GM18870 (cell line): ENCODE results near the gene THRB.
"Not testable (repeated sequence)": the region's sequence is repeated elsewhere in the genome, so short reads cannot be mapped to it uniquely, and the experiment has no call there.

Experiments
- ATAC-seq: cut with Tn5 transposase; IDR thresholded peaks from one replicate; pipeline ENCODE4 v1.9.1; 2021; ENCODE audit warnings: moderate library complexity; ENCODE audit not compliant: unreplicated experiment

The THRB gene

GRCh38 chr3:24410860-24411259, 83.8 kb downstream of the THRB start:
- ATAC-seq: no peak

GRCh38 chr3:24407980-24408680, 86.5 kb downstream of the THRB start:
- no peak for ATAC-seq

- no peak for ATAC-seq
These were observed 87.8 kb downstream of the THRB start for GRCh38 chr3:24406900-24407299.

GRCh38 chr3:24405057-24405456, 89.6 kb downstream of the THRB start:
- ATAC-seq: no peak

GRCh38 chr3:24401811-24402185, 92.9 kb downstream of the THRB start:
- no peak for ATAC-seq

GRCh38 chr3:24401090-24401810, 93.4 kb downstream of the THRB start:
- ATAC-seq: no peak

GRCh38 chr3:24400450-24400849, 94.2 kb downstream of the THRB start:
- no peak for ATAC-seq

- ATAC-seq: no peak
These were observed 94.6 kb downstream of the THRB start for GRCh38 chr3:24400015-24400414.

- ATAC-seq: no peak
These were observed 95.0 kb downstream of the THRB start for GRCh38 chr3:24399614-24400013.

- not testable (repeated sequence) for ATAC-seq
These were observed 95.9 kb downstream of the THRB start for GRCh38 chr3:24398712-24399111.

- ATAC-seq: no peak
These were observed 98.3 kb downstream of the THRB start for GRCh38 chr3:24396338-24396737.

- ATAC-seq: no peak
These were observed 99.9 kb downstream of the THRB start for GRCh38 chr3:24394754-24395153.

- ATAC-seq: no peak
These were observed 101.3 kb downstream of the THRB start for GRCh38 chr3:24393316-24393715.

GRCh38 chr3:24390169-24391130, 104.2 kb downstream of the THRB start:
- no peak for ATAC-seq

GRCh38 chr3:24389108-24390090, 105.3 kb downstream of the THRB start:
- ATAC-seq: no peak

- ATAC-seq: no peak
These were observed 106.0 kb downstream of the THRB start for GRCh38 chr3:24388611-24389010.

- ATAC-seq: no peak
These were observed 106.5 kb downstream of the THRB start for GRCh38 chr3:24388159-24388558.

GRCh38 chr3:24387493-24387892, 107.2 kb downstream of the THRB start:
- ATAC-seq: no peak

- ATAC-seq: no peak
These were observed 107.7 kb downstream of the THRB start for GRCh38 chr3:24387000-24387399.

- ATAC-seq: no peak
These were observed 108.2 kb downstream of the THRB start for GRCh38 chr3:24386458-24386857.
